Astrocyte (in vitro differentiated cells and primary cell): Measurements from ENCODE around the gene TPM1. TPM values are rescaled to one million over a fixed set of nuclear protein-coding genes. Genes with fewer than 3 reads are reported as not detected.

Source experiments
- DNase-seq: peaks from one replicate; pipeline ENCODE4 v3.0.0-alpha.2; 2010; ENCODE audit warnings: low read depth
- FAIRE-seq: peaks from 2 replicates; lab custom pipeline; 2011; peaks lifted over from hg19 to GRCh38; lab: Jason Lieb, UNC
- H2AFZ ChIP-seq: 2 replicates; pipeline ENCODE4 v1.6.0; 2012; ENCODE audit warnings: low read depth, low read length, inconsistent platforms
- H3K27ac ChIP-seq: 2 replicates; pipeline ENCODE4 v1.5.1; 2011; ENCODE audit warnings: low read depth, low read length, inconsistent platforms
- H3K27me3 ChIP-seq: 2 replicates; pipeline ENCODE4 v1.6.0; 2011; ENCODE audit warnings: low read length, inconsistent platforms; ENCODE audit not compliant: insufficient read depth
- H3K36me3 ChIP-seq: 2 replicates; pipeline ENCODE4 v1.5.1; 2011; ENCODE audit warnings: low read length, inconsistent platforms; ENCODE audit not compliant: insufficient read depth
- H3K4me1 ChIP-seq: 2 replicates; pipeline ENCODE4 v1.5.1; 2011; ENCODE audit warnings: low read length, inconsistent platforms; ENCODE audit not compliant: insufficient read depth
- H3K4me2 ChIP-seq: 2 replicates; pipeline ENCODE4 v1.6.0; 2012; ENCODE audit warnings: low read length, inconsistent platforms
- H3K4me3 ChIP-seq: 2 replicates; pipeline ENCODE4 v1.5.1; 2011; ENCODE audit warnings: low read depth, mild to moderate bottlenecking, low read length, inconsistent platforms; ENCODE audit not compliant: insufficient read depth
- H3K79me2 ChIP-seq: 2 replicates; pipeline ENCODE4 v1.6.0; 2012; ENCODE audit warnings: mild to moderate bottlenecking, low read length, inconsistent platforms; ENCODE audit not compliant: insufficient read depth
- H3K9ac ChIP-seq: 2 replicates; pipeline ENCODE4 v1.6.0; 2012; ENCODE audit warnings: mild to moderate bottlenecking, low read length, inconsistent platforms
- H3K9me3 ChIP-seq: 2 replicates; pipeline ENCODE4 v1.5.1; 2012; ENCODE audit warnings: low read depth, mild to moderate bottlenecking, low read length, inconsistent platforms; ENCODE audit not compliant: insufficient read depth
- H4K20me1 ChIP-seq: 2 replicates; pipeline ENCODE4 v1.6.0; 2012; ENCODE audit warnings: low read length, inconsistent platforms; ENCODE audit not compliant: insufficient read depth
- H3K27ac Mint-ChIP-seq: one replicate; pipeline ENCODE4 v1.8.0; 2021; ENCODE audit warnings: mild to moderate bottlenecking, mixed read lengths; ENCODE audit not compliant: unreplicated experiment
- H3K27me3 Mint-ChIP-seq: one replicate; pipeline ENCODE4 v1.8.0; 2021; ENCODE audit warnings: low read depth, mixed read lengths; ENCODE audit not compliant: unreplicated experiment
- H3K36me3 Mint-ChIP-seq: one replicate; pipeline ENCODE4 v1.8.0; 2021; ENCODE audit warnings: low read depth, mixed read lengths; ENCODE audit not compliant: unreplicated experiment
- H3K4me1 Mint-ChIP-seq: one replicate; pipeline ENCODE4 v1.8.0; 2021; ENCODE audit warnings: low read depth, mixed read lengths; ENCODE audit not compliant: unreplicated experiment
- H3K4me3 Mint-ChIP-seq: one replicate; pipeline ENCODE4 v1.8.0; 2021; ENCODE audit warnings: mild to moderate bottlenecking, moderate library complexity, mixed read lengths; ENCODE audit not compliant: unreplicated experiment
- H3K9me3 Mint-ChIP-seq: one replicate; pipeline ENCODE4 v1.8.0; 2021; ENCODE audit warnings: mild to moderate bottlenecking, mixed read lengths; ENCODE audit not compliant: unreplicated experiment
- CTCF ChIP-seq: IDR thresholded peaks from 2 replicates; pipeline ENCODE4 v1.5.1; 2011; ENCODE audit warnings: low read depth, mild to moderate bottlenecking, inconsistent platforms, low read length, moderate library complexity; ENCODE audit not compliant: insufficient read depth
- EZH2 ChIP-seq: IDR thresholded peaks from 2 replicates; pipeline ENCODE4 v1.6.1; 2012; ENCODE audit warnings: mild to moderate bottlenecking, low read length, inconsistent platforms; ENCODE audit not compliant: insufficient read depth
- total RNA-seq: library from RNA; stranded (reverse); gene quantifications from 2 replicates; pipeline ENCODE4 v1.2.1, GENCODE V29; 2021

TPM1 gene
- total RNA-seq, 1 donor from 2014 or later = 2,922 TPM

GRCh38 chr15:63063164-63063756, 20.7 kb downstream of the TPM1 start:
- H3K4me3 ChIP-seq = no peak overlapping the region
- H3K79me2 ChIP-seq = peaks cover 21% of the 10 kb centered on the region
- H3K4me1 ChIP-seq = peaks cover 19% of the 10 kb centered on the region
- FAIRE-seq (no peak), DNase-seq (peak; percentile 59)
- TF ChIP-seq EZH2 (no peak), CTCF (no peak)
- H3K9me3 ChIP-seq = no peaks in the 10 kb centered on the region
- no peaks in the 10 kb centered on the region for H3K27me3 Mint-ChIP-seq
- H3K27ac ChIP-seq = no peak overlapping the region
- H3K27me3 ChIP-seq = no peaks in the 10 kb centered on the region
- peaks cover 71% of the 10 kb centered on the region for H3K4me1 Mint-ChIP-seq
- no peak overlapping the region for H2AFZ ChIP-seq
- H3K36me3 ChIP-seq = peaks cover 96% of the 10 kb centered on the region
- H3K36me3 Mint-ChIP-seq = peaks cover 37% of the 10 kb centered on the region
- no peaks in the 10 kb centered on the region for H3K9me3 Mint-ChIP-seq
- peak overlapping the region; percentile 11 for H3K4me3 Mint-ChIP-seq
- peaks cover 96% of the 10 kb centered on the region for H4K20me1 ChIP-seq
- no peak overlapping the region for H3K9ac ChIP-seq
- peak overlapping the region; percentile 59 for H3K27ac Mint-ChIP-seq
- no peak overlapping the region for H3K4me2 ChIP-seq

GRCh38 chr15:63063877-63064409, 21.4 kb downstream of the TPM1 start:
- Histone ChIP-seq H3K9me3 (no peaks in the 10 kb centered on the region), H3K4me3 (no peak overlapping the region), H3K36me3 (peaks cover 94% of the 10 kb centered on the region), H3K27ac (no peak overlapping the region), H3K9ac (no peak overlapping the region), H3K4me2 (no peak overlapping the region), H3K4me1 (peaks cover 19% of the 10 kb centered on the region), H4K20me1 (peaks cover 95% of the 10 kb centered on the region), H3K27me3 (no peaks in the 10 kb centered on the region), H3K79me2 (peaks cover 20% of the 10 kb centered on the region), H2AFZ (no peak overlapping the region)
- DNase-seq (no peak), FAIRE-seq (no peak)
- Mint-ChIP-seq H3K9me3 (no peaks in the 10 kb centered on the region), H3K27ac (peak overlapping the region; percentile 59), H3K4me1 (peaks cover 73% of the 10 kb centered on the region), H3K4me3 (peak overlapping the region; percentile 17), H3K27me3 (no peaks in the 10 kb centered on the region), H3K36me3 (peaks cover 38% of the 10 kb centered on the region)
- no peak for TF ChIP-seq CTCF
- TF ChIP-seq EZH2 = no peak
